ENCODE data around the gene ATF3. TPM values are rescaled to one million over a fixed set of nuclear protein-coding genes. Genes with fewer than 3 reads are reported as not detected.

The ATF3 gene
- total RNA-seq, 2 donors from 2014 or later, result 6.0 to 14.8 TPM

- Histone ChIP-seq H3K27ac (no peak overlapping the region), H3K4me1 (replicated peaks) (no peaks in the 10 kb centered on the region), H3K9me3 (no peaks in the 10 kb centered on the region), H3K4me3 (no peak overlapping the region), H3K27me3 (replicated peaks; ENCODE audit: insufficient read depth) (no peaks in the 10 kb centered on the region), H3K36me3 (no peaks in the 10 kb centered on the region)
- TF ChIP-seq POLR2A (IDR thresholded peaks at IDR 0.05), result no peak
- no peak for TF ChIP-seq POLR2AphosphoS5 (IDR thresholded peaks at IDR 0.05)
- TF ChIP-seq, protein P1, sequence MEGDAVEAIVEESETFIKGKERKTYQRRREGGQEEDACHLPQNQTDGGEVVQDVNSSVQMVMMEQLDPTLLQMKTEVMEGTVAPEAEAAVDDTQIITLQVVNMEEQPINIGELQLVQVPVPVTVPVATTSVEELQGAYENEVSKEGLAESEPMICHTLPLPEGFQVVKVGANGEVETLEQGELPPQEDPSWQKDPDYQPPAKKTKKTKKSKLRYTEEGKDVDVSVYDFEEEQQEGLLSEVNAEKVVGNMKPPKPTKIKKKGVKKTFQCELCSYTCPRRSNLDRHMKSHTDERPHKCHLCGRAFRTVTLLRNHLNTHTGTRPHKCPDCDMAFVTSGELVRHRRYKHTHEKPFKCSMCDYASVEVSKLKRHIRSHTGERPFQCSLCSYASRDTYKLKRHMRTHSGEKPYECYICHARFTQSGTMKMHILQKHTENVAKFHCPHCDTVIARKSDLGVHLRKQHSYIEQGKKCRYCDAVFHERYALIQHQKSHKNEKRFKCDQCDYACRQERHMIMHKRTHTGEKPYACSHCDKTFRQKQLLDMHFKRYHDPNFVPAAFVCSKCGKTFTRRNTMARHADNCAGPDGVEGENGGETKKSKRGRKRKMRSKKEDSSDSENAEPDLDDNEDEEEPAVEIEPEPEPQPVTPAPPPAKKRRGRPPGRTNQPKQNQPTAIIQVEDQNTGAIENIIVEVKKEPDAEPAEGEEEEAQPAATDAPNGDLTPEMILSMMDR (IDR thresholded peaks at IDR 0.05), result no peak
- no peak for DNase-seq (ENCODE audit: low spot score)
- WGBS, result 83% methylated on average over 7 of the region's 7 CpGs
- intact Hi-C loops (cut with DNase I), result loop anchor here (5.0 kb wide), 1 partner anchor 152 kb away; no protein-coding TSS in a partner anchor
Measured at GRCh38 chr1:212628813-212629415, 20.4 kb downstream of the ATF3 start.

GRCh38 chr1:212629450-212630157 is 21.0 kb downstream of the ATF3 start:
- no peak overlapping the region for H3K4me3 ChIP-seq
- TF ChIP-seq POLR2AphosphoS5 (IDR thresholded peaks at IDR 0.05), result no peak
- TF ChIP-seq POLR2A (IDR thresholded peaks at IDR 0.05), result no peak
- TF ChIP-seq, protein P1 (IDR thresholded peaks at IDR 0.05), result no peak
- H3K9me3 ChIP-seq, result no peaks in the 10 kb centered on the region
- no peak for DNase-seq (ENCODE audit: low spot score)
- H3K4me1 ChIP-seq (replicated peaks), result no peaks in the 10 kb centered on the region
- H3K36me3 ChIP-seq, result no peaks in the 10 kb centered on the region
- H3K27me3 ChIP-seq (replicated peaks; ENCODE audit: insufficient read depth), result no peaks in the 10 kb centered on the region
- 85% methylated on average over 5 of the region's 5 CpGs for WGBS
- intact Hi-C loops (cut with DNase I), result loop anchor here (5.0 kb wide), 1 partner anchor 152 kb away; no protein-coding TSS in a partner anchor
- H3K27ac ChIP-seq, result no peak overlapping the region

GRCh38 chr1:212630158-212630900 is 21.8 kb downstream of the ATF3 start:
- H3K4me3 ChIP-seq, result no peak overlapping the region
- TF ChIP-seq POLR2A (IDR thresholded peaks at IDR 0.05) (no peak), POLR2AphosphoS5 (IDR thresholded peaks at IDR 0.05) (no peak)
- TF ChIP-seq, protein P1 (IDR thresholded peaks at IDR 0.05), result peak; percentile 36 to 71 (median 46)
- intact Hi-C loops (cut with DNase I), result no loop called here
- H3K27me3 ChIP-seq (replicated peaks; ENCODE audit: insufficient read depth), result no peaks in the 10 kb centered on the region
- H3K9me3 ChIP-seq, result no peaks in the 10 kb centered on the region
- H3K36me3 ChIP-seq, result no peaks in the 10 kb centered on the region
- peak; percentile 13 for DNase-seq (ENCODE audit: low spot score)
- H3K27ac ChIP-seq, result no peak overlapping the region
- no peaks in the 10 kb centered on the region for H3K4me1 ChIP-seq (replicated peaks)
- WGBS, result 68% methylated on average over 15 of the region's 16 CpGs

DNA sequence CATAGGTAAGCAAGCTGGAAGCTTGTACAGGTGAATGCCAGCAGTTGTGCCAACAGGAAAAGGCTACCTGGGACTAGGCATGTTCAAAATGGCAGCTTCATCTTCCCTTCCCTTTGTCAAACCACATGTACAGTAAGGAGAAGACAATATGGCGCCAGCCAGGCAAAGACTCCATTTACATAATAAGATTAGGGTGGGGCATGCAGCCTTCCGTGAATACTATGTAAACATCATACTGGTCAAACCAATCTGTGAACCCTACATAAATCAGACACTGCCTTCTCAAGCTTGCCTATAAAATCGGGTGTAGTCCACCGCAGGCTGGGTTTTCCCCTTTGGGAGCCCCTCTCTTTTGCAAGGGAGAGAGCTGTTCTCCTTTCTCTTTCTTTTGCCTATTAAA is 24.6 kb downstream of the ATF3 start:
- no peak overlapping the region for H3K27ac ChIP-seq
- no peaks in the 10 kb centered on the region for H3K9me3 ChIP-seq
- H3K4me3 ChIP-seq, result no peak overlapping the region
- no peaks in the 10 kb centered on the region for H3K4me1 ChIP-seq (replicated peaks)
- DNase-seq (ENCODE audit: low spot score), result no peak
- 29% methylated on average over 4 of the region's 4 CpGs for WGBS
- peak; percentile 48 for TF ChIP-seq POLR2AphosphoS5 (IDR thresholded peaks at IDR 0.05)
- TF ChIP-seq, protein P1 (IDR thresholded peaks at IDR 0.05), result no peak
- TF ChIP-seq POLR2A (IDR thresholded peaks at IDR 0.05), result no peak
- intact Hi-C loops (cut with DNase I), result no loop called here
- no peaks in the 10 kb centered on the region for H3K36me3 ChIP-seq
- no peaks in the 10 kb centered on the region for H3K27me3 ChIP-seq (replicated peaks; ENCODE audit: insufficient read depth)
